ENCODE measurements around the gene UBALD1.

The UBALD1 gene

DNA sequence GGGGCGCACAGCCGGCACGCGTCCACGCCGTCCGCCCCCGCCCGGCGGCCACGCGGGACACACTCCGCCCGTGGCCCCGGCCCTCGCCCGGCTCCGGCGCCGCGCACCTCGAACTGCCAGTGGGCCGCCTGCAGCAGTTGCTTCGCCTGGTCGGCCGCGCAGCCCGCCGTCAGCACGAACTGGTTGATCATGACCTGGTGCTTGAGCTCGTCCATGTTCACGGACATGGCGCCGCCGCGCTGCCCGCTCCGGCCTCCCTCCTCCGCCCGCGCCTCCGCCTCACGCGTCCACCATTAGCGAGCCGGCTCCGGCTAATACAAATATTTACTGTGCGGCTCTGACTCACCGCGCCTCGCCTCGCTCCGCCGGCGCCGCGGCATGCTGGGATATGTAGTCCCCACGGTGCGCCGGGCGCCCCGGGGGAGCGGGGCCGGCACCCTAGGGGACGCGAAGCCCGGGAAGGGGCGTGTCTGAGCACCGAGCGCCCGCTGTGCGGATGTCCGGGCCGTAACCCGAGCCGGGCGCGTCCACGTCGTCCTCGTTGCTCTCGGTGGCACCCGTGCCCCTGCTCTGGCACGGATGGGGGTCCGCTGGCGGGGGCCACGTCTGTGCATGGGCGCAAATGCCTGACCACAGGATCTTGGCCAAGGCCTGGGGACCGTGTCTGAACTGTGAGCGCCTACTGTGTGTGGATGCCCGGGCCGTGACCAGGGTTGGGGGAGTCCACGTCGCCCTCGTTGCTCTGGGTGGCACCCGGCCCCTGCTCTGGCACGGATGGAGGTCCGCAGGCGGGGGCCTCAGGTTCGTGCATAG is at the start of gene UBALD1:
Gene UBALD1, minus strand, starts transcription at position 318 of the 813 bp plus-strand sequence. Its CDS starts 91 bp downstream, at position 227.
- no peak for TF ChIP-seq GATA1 (IDR thresholded peaks at IDR 0.05; ENCODE audit: low read depth, low read length)
- TF ChIP-seq POLR2A (IDR thresholded peaks at IDR 0.05; ENCODE audit: low read length): peak; percentile 94
- peak; percentile 89 to 95 for DNase-seq

DNA sequence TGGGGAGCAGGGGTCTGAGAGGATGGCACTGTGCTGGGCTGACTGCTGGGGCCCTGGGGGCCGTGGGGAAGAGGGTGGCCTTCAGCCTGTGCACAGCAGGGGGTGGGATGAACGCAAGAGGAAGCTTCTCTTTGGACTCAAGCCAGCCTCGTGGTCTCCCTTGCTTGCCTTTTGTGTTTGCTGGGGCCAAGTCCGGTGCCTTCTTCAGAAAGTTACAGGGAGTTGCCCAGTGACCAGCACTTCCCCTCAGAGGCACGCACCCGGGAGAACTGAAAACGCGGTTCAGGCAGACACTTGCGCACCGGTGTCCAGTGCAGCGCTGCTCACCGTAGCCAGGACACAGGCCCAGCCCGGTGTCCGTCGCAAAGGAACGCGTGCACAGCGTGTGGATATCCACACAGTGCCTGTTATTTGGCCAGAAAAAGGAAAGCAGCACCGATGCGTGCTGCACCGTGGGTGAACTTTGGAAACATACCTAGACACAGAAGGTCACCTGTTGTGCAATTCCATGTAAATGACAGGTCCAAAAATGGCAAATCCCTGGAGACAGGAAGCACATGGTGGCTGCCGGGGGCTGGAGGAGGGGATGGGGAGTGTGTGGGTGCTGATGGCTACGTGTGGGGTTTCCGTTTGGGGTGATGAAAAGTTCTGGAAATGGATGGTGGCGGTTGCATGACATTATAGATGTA is 49.2 kb upstream of the UBALD1 start:
- TF ChIP-seq GATA1 (IDR thresholded peaks at IDR 0.05; ENCODE audit: low read depth, low read length) (no peak), POLR2A (IDR thresholded peaks at IDR 0.05; ENCODE audit: low read length) (no peak)
- no peak for DNase-seq

GRCh38 chr16:4663465-4663776 is 48.7 kb upstream of the UBALD1 start:
- no peak for TF ChIP-seq GATA1 (IDR thresholded peaks at IDR 0.05; ENCODE audit: low read depth, low read length)
- no peak for TF ChIP-seq POLR2A (IDR thresholded peaks at IDR 0.05; ENCODE audit: low read length)
- no peak for DNase-seq

- no peak for TF ChIP-seq GATA1 (IDR thresholded peaks at IDR 0.05; ENCODE audit: low read depth, low read length)
- no peak for DNase-seq
Measured at GRCh38 chr16:4661661-4662060, 47.0 kb upstream of the UBALD1 start.

DNA sequence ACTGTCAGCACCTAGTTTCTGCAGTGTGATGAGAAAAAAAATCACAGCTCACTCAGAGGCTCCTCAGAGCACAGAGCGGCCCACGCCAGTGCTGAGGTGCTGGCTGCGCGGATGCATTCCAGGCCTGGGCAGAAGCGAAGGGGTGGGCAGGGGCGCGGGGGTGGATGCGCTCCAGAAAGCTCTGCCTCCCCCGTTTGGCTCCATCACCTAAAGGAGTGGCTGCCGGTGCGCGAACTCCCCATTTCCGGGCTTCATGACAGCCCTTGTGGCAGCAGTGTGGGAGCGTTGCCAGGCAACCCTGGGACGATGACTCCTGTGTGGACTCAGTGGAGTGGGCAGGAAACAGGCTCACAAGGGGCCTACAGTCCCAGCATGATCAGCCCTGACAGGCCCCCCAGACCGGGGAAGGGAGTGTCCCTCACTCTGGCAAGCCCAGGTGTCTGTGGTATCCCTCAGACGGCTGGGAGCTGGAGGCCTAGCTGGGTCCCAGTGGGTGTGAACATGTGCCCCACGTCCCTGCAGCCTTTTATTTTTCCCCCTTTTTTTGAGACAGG is 45.8 kb upstream of the UBALD1 start:
- no peak for DNase-seq
- TF ChIP-seq POLR2A (IDR thresholded peaks at IDR 0.05; ENCODE audit: low read length) (no peak), GATA1 (IDR thresholded peaks at IDR 0.05; ENCODE audit: low read depth, low read length) (no peak)

GRCh38 chr16:4659363-4660353 is 45.0 kb upstream of the UBALD1 start:
- no peak for DNase-seq
- TF ChIP-seq GATA1 (IDR thresholded peaks at IDR 0.05; ENCODE audit: low read depth, low read length) (no peak), POLR2A (IDR thresholded peaks at IDR 0.05; ENCODE audit: low read length) (no peak)

DNA sequence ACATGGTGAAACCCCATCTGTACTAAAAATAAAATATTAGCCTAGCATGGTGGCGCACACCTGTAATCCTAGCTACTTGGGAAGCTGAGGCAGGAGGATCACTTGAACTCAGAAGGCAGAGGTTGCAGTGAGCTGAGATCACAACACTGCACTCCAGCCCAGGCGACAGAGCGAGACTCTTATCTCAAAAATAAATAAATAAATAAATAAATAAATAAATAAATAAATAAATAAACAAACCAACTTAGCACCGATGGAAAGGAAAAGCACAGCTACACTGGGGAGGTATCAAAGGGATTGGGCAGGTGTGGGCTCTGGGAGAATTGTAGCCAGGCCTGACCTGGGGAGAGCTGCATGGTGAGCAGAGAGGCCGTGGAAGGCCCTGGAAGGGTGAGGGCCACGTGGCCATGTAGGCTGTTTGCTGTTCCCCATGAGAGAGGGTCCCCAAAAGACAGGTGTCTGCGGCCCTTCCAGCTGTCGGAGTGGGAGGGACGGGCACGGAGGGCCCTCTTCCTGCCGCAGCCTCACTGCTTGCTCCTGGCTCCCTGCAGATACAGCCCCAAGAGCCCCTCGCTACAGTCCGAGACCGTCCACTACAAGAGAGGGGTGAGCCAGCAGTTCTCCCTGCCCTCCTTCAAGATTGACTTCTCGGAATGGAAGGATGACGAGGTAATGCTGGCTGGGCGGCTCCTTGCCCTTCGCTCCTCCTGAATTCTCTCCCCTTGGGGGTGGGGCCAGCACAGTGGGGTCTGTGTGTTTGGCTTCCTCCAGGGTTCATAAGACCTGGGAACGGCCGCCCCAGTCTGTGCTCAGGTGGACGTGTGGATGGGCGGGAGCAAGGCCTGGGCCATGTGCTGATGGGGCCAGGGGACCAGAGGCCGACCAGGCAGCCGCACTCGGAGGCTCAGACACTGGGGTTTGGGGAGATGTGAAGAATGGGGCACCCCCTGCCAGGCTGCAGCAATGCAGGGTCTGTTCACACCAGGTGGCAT is 42.3 kb upstream of the UBALD1 start:
- TF ChIP-seq POLR2A (IDR thresholded peaks at IDR 0.05; ENCODE audit: low read length) (no peak), GATA1 (IDR thresholded peaks at IDR 0.05; ENCODE audit: low read depth, low read length) (no peak)
- DNase-seq: no peak

- TF ChIP-seq GATA1 (IDR thresholded peaks at IDR 0.05; ENCODE audit: low read depth, low read length): no peak
- no peak for TF ChIP-seq POLR2A (IDR thresholded peaks at IDR 0.05; ENCODE audit: low read length)
- DNase-seq: no peak
Measured at GRCh38 chr16:4656221-4656620, 41.5 kb upstream of the UBALD1 start.

GRCh38 chr16:4655801-4656200 is 41.1 kb upstream of the UBALD1 start:
- no peak for DNase-seq
- TF ChIP-seq POLR2A (IDR thresholded peaks at IDR 0.05; ENCODE audit: low read length): no peak
- TF ChIP-seq GATA1 (IDR thresholded peaks at IDR 0.05; ENCODE audit: low read depth, low read length): no peak

DNA sequence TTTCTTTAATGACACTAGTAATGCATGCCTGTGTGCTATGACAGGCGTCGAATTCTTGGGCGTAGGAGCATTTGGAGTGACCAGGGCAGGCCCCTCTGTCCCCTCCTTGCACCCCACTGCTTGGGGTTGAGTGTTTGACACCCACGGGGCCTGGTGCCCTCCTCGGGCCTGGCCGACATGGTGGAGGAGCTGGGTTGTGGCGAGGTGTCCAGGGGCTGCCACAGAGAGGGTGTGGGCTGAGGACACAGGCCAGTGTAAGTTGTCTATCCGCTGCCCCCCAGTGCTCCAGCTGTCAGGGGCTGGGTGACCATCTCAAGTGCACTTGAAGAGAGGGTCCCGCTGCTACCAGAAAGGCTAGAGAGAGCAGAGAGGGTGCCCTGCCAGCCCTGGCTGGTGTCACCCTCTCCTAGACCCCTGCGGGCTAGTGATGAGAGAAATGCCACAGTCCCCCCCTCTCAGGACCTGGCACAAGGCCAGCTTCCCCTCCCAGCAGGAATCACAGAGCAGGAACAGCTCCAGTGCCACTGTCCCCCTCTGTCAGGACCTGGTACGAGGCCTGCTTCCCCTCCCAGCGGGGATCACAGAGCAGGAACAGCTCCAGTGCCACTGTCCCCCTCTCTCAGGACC is 40.4 kb upstream of the UBALD1 start:
- no peak for DNase-seq
- TF ChIP-seq GATA1 (IDR thresholded peaks at IDR 0.05; ENCODE audit: low read depth, low read length): no peak
- TF ChIP-seq POLR2A (IDR thresholded peaks at IDR 0.05; ENCODE audit: low read length): no peak

GRCh38 chr16:4654011-4654963 is 39.6 kb upstream of the UBALD1 start:
- no peak for DNase-seq
- TF ChIP-seq POLR2A (IDR thresholded peaks at IDR 0.05; ENCODE audit: low read length) (no peak), GATA1 (IDR thresholded peaks at IDR 0.05; ENCODE audit: low read depth, low read length) (no peak)

Data from erythroblast (primary cell).